A549 (cell line): Measurements from ENCODE around the gene PIP4K2A. TPM values are rescaled to one million over a fixed set of nuclear protein-coding genes. Genes with fewer than 3 reads are reported as not detected.

Source experiments
- ATAC-seq, 2 experiments: fragments of 200-7000 bp in 1 of 2; fragments of >200 bp in 1 of 2; cut with Nextera tagmentation in 1 of 2; cut with Tn5 transposase in 1 of 2; 3 replicates each; pipeline versions ENCODE4 v1.8.0 to v1.9.1; 2018 to 2020; ENCODE audit warnings: mild to moderate bottlenecking in 1 of 2, moderate library complexity in 1 of 2
- CTCF ChIA-PET: fragments of 300-600 bp; sonication (Branson Sonifier 250); formaldehyde crosslinking; extraction: SDS; loops from one replicate; lab custom pipeline; 2021; ENCODE audit warnings: antibody characterized with exemption, inconsistent platforms; lab: Yijun Ruan, JAX
- POLR2A ChIA-PET: fragments of 350-600 bp; formaldehyde crosslinking; extraction: SDS; loops from one replicate; lab custom pipeline; 2021; ENCODE audit warnings: antibody characterized with exemption, inconsistent platforms; lab: Yijun Ruan, JAX
- DNase-seq, 2 experiments: peaks; one replicate each; pipeline versions ENCODE4 v3.0.0 to v3.0.0-alpha.2; 2011 to 2016; ENCODE audit warnings: low read depth in 1 of 2, low spot score in 1 of 2
- FAIRE-seq: peaks from 2 replicates; lab custom pipeline; 2011; peaks lifted over from hg19 to GRCh38; lab: Jason Lieb, UNC
- H3K27ac ChIP-seq, 2 experiments: fragments of >200 bp; sonication (Bioruptor Twin); formaldehyde crosslinking; 3 replicates each; pipeline ENCODE4 v1.5.1; 2016 to 2017
- H3K4me1 ChIP-seq: fragments of >200 bp; sonication (Bioruptor Twin); formaldehyde crosslinking; 3 replicates; pipeline ENCODE4 v1.6.1; 2016
- H3K4me2 ChIP-seq: fragments of >200 bp; sonication (Bioruptor Twin); formaldehyde crosslinking; 3 replicates; pipeline ENCODE4 v1.6.1; 2016
- H3K4me3 ChIP-seq: fragments of >200 bp; sonication (Bioruptor Twin); formaldehyde crosslinking; 3 replicates; pipeline ENCODE4 v1.5.1; 2016
- H3K9me3 ChIP-seq: fragments of >200 bp; sonication (Bioruptor Twin); formaldehyde crosslinking; 3 replicates; pipeline ENCODE4 v1.6.1; 2016
- BHLHE40 ChIP-seq: IDR thresholded peaks from 2 replicates; pipeline ENCODE4 v1.6.1; 2012; ENCODE audit warnings: low read depth, low read length, inconsistent platforms
- CBX2 ChIP-seq: fragments of 200-600 bp; sonication (generic); IDR thresholded peaks from 2 replicates; pipeline ENCODE4 v1.6.1; 2016; ENCODE audit warnings: low read depth, mild to moderate bottlenecking, borderline replicate concordance
- CBX8 ChIP-seq: fragments of 200-600 bp; sonication (generic); IDR thresholded peaks from 2 replicates; pipeline ENCODE4 v1.6.1; 2016
- CHD2 ChIP-seq: fragments of 150-350 bp; IDR thresholded peaks from 2 replicates; pipeline ENCODE4 v1.6.1; 2014; ENCODE audit warnings: low read length; ENCODE audit not compliant: partially characterized antibody
- EP300 ChIP-seq, 2 experiments: fragments of >200 bp; sonication (Bioruptor Twin); formaldehyde crosslinking; IDR thresholded peaks; 2 replicates in 1 of 2; 3 replicates in 1 of 2; pipeline ENCODE4 v1.6.1; 2016 to 2017
- FOXS1 ChIP-seq: fragments of 250-450 bp; sonication (Bioruptor Pico); IDR thresholded peaks from 2 replicates; pipeline ENCODE4 v1.5.0; 2020; ENCODE audit warnings: mild to moderate bottlenecking, moderate library complexity
- GATA3 ChIP-seq: IDR thresholded peaks from 2 replicates; pipeline ENCODE4 v1.6.1; 2012; ENCODE audit warnings: borderline replicate concordance
- HMGXB4 ChIP-seq: fragments of 250-450 bp; sonication (Bioruptor Pico); IDR thresholded peaks from 2 replicates; pipeline ENCODE4 v1.5.0; 2021; ENCODE audit warnings: mild to moderate bottlenecking, moderate library complexity, borderline replicate concordance
- HOXB5 ChIP-seq: fragments of 250-450 bp; sonication (Bioruptor Pico); IDR thresholded peaks from 2 replicates; pipeline ENCODE4 v1.5.0; 2020; ENCODE audit warnings: mild to moderate bottlenecking, moderate library complexity
- JUNB ChIP-seq: fragments of >200 bp; sonication (Bioruptor Twin); formaldehyde crosslinking; IDR thresholded peaks from 2 replicates; pipeline ENCODE4 v1.6.1; 2016
- MAZ ChIP-seq: fragments of 150-350 bp; IDR thresholded peaks from 2 replicates; pipeline ENCODE4 v1.6.1; 2014; ENCODE audit warnings: antibody characterized with exemption, low read depth, low read length, borderline replicate concordance
- MYC ChIP-seq: IDR thresholded peaks from 2 replicates; pipeline ENCODE4 v1.6.1; 2012; ENCODE audit warnings: mild to moderate bottlenecking, inconsistent platforms, low read length, improper control_type of control experiment, borderline replicate concordance
- RAD21 ChIP-seq, 2 experiments: fragments of >200 bp in 1 of 2; sonication (Bioruptor Twin) in 1 of 2; formaldehyde crosslinking in 1 of 2; IDR thresholded peaks in 1 of 2; conservative IDR thresholded peaks in 1 of 2; 2 replicates in 1 of 2; 3 replicates in 1 of 2; pipeline ENCODE4 v1.6.1; 2012 to 2018; ENCODE audit warnings: inconsistent platforms in 1 of 2
- RCOR1 ChIP-seq: fragments of 150-350 bp; IDR thresholded peaks from 2 replicates; pipeline ENCODE4 v1.6.1; 2014; ENCODE audit warnings: antibody characterized with exemption, low read length, low read depth
- RFX5 ChIP-seq: fragments of 450-650 bp; IDR thresholded peaks from 2 replicates; pipeline ENCODE4 v1.7.1; 2014; ENCODE audit warnings: antibody characterized with exemption, mild to moderate bottlenecking, moderate library complexity
- TFCP2L1 ChIP-seq: fragments of 250-450 bp; sonication (Bioruptor Pico); IDR thresholded peaks from 2 replicates; pipeline ENCODE4 v1.5.0; 2021; ENCODE audit warnings: mild to moderate bottlenecking
- TP53 ChIP-seq: fragments of 250-450 bp; sonication (Bioruptor Pico); IDR thresholded peaks from 2 replicates; pipeline ENCODE4 v1.5.0; 2021; ENCODE audit warnings: mild to moderate bottlenecking, moderate library complexity
- USF2 ChIP-seq: fragments of 450-650 bp; IDR thresholded peaks from 2 replicates; pipeline ENCODE4 v1.6.1; 2014; ENCODE audit warnings: antibody characterized with exemption
- ZC3H11A ChIP-seq: fragments of 450-650 bp; IDR thresholded peaks from 2 replicates; pipeline ENCODE4 v1.6.1; 2014; ENCODE audit warnings: antibody characterized with exemption, mild to moderate bottlenecking
- WGBS: methylation state at CpG from one replicate; pipeline ENCODE4 v1.1.6; 2017; ENCODE audit errors: missing lambda C conversion rate; 5-methylcytosine and 5-hydroxymethylcytosine counted together
- polyA plus RNA-seq, 4 experiments: library from polyadenylated mRNA; depleted of rRNA in 3 of 4; stranded (reverse); fragments of >200 nt; fragmentation: RNase III in 1 of 4; extraction: RNeasy Plus Mini Kit Qiagen cat#74134 plus additional on column Dnase treatment in 1 of 4; gene quantifications; 2 replicates in 3 of 4; 3 replicates in 1 of 4; pipeline ENCODE4 v1.2.3, GENCODE V29; 2011 to 2017
- TF ChIP-seq, protein P1 (sequence below): IDR thresholded peaks from 2 replicates; pipeline ENCODE4 v1.6.1; 2012
- TF ChIP-seq, protein P2 (sequence below): fragments of 200-600 bp; sonication (generic); IDR thresholded peaks from 2 replicates; pipeline ENCODE4 v1.6.1; 2016; ENCODE audit warnings: antibody characterized with exemption, mild to moderate bottlenecking, moderate library complexity

PIP4K2A gene
- polyA plus RNA-seq, 2 of the 4 experiments (the other 2 are of a cell fraction), result 23.1 to 24.0 TPM

GRCh38 chr10:22712956-22713852 lies 1.2 kb downstream of the PIP4K2A start (continued):
- no peak for TF ChIP-seq BHLHE40
- no peak for TF ChIP-seq HOXB5 (CRISPR knock-in tag)
- no peak for TF ChIP-seq RAD21 (conservative IDR thresholded peaks at IDR 0.05 in 1 of 2, IDR thresholded peaks at IDR 0.05 in 1 of 2)
- TF ChIP-seq TFCP2L1 (CRISPR knock-in tag), result no peak
- no peak for TF ChIP-seq CHD2

DNA sequence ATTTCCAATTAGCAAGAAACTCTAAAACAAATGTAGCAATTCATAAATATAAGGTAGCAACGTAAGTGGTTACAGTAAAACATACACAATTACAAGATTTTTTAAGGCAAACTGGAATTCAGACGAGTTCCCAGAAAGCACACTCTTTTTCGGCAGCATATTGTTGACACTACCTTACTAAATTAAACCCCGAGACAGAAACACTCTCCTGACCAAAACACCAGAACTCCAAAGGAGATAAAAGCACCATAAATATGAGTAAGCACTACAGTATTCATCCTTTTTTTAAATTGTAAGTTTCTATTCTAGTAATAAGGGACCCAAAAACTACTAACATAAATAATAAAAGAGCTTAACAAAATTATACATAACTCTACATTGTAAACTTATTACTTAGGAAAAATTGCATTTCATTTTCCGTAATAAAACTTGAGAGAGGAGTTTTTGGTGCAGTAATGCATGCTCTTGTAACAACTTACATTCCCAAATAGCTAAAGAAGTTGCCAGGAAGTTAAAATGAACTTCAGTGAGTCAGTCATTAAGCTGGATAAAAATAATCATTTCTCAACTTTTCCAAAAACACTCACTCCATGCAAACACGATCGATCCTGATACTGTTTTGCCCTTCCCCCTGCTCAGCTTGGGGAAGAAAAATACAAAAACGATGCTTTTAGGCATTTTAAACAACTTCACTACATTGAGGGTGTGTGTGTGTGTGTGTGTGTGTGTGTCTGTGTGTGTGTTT lies 2.0 kb downstream of the PIP4K2A start:
- H3K4me2 ChIP-seq, result peak overlapping the region; percentile 87

More for the DNA sequence above, 2.0 kb downstream of the PIP4K2A start:
- CTCF ChIA-PET, result no interaction called here
- peaks cover 17% of the 10 kb centered on the region; the same call in 2 of the 3 replicates for H3K4me1 ChIP-seq
- H3K27ac ChIP-seq, result peak overlapping the region in 1 of 2 experiments; percentile 98; a peak in 3 of 6 replicates
- peak overlapping the region; percentile 90; the same call in 2 of the 3 replicates for H3K4me3 ChIP-seq
- TF ChIP-seq RFX5 (no peak), EP300 (IDR thresholded peaks at IDR 0.05) (no peak), CBX2 (no peak), JUNB (no peak), GATA3 (no peak), USF2 (no peak), HMGXB4 (CRISPR knock-in tag) (no peak), RCOR1 (no peak), CHD2 (no peak), MYC (no peak), CBX8 (no peak), MAZ (no peak), ZC3H11A (no peak), FOXS1 (CRISPR knock-in tag) (no peak), TP53 (CRISPR knock-in tag) (no peak)
- TF ChIP-seq, protein P1, sequence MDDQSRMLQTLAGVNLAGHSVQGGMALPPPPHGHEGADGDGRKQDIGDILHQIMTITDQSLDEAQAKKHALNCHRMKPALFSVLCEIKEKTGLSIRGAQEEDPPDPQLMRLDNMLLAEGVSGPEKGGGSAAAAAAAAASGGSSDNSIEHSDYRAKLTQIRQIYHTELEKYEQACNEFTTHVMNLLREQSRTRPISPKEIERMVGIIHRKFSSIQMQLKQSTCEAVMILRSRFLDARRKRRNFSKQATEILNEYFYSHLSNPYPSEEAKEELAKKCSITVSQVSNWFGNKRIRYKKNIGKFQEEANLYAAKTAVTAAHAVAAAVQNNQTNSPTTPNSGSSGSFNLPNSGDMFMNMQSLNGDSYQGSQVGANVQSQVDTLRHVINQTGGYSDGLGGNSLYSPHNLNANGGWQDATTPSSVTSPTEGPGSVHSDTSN, result no peak
- TF ChIP-seq, protein P2, sequence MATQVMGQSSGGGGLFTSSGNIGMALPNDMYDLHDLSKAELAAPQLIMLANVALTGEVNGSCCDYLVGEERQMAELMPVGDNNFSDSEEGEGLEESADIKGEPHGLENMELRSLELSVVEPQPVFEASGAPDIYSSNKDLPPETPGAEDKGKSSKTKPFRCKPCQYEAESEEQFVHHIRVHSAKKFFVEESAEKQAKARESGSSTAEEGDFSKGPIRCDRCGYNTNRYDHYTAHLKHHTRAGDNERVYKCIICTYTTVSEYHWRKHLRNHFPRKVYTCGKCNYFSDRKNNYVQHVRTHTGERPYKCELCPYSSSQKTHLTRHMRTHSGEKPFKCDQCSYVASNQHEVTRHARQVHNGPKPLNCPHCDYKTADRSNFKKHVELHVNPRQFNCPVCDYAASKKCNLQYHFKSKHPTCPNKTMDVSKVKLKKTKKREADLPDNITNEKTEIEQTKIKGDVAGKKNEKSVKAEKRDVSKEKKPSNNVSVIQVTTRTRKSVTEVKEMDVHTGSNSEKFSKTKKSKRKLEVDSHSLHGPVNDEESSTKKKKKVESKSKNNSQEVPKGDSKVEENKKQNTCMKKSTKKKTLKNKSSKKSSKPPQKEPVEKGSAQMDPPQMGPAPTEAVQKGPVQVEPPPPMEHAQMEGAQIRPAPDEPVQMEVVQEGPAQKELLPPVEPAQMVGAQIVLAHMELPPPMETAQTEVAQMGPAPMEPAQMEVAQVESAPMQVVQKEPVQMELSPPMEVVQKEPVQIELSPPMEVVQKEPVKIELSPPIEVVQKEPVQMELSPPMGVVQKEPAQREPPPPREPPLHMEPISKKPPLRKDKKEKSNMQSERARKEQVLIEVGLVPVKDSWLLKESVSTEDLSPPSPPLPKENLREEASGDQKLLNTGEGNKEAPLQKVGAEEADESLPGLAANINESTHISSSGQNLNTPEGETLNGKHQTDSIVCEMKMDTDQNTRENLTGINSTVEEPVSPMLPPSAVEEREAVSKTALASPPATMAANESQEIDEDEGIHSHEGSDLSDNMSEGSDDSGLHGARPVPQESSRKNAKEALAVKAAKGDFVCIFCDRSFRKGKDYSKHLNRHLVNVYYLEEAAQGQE, result no peak
- DNase-seq (no peak), ATAC-seq (no peak), FAIRE-seq (no peak)
- 73% methylated on average over 8 of the region's 8 CpGs for WGBS
- no peaks in the 10 kb centered on the region for H3K9me3 ChIP-seq
- POLR2A ChIA-PET, result no interaction called here
